ENCODE data around the gene RTN4R.

- no peak for TF ChIP-seq BHLHE40 (IDR thresholded peaks at IDR 0.05; ENCODE audit: borderline replicate concordance)
- no peak for TF ChIP-seq FOXK2 (IDR thresholded peaks at IDR 0.05)
- no peak for TF ChIP-seq ELF4 (IDR thresholded peaks at IDR 0.05)
Measured at GRCh38 chr22:20248461-20248978, 19.6 kb downstream of the RTN4R start.

All from HEK293T (cell line).